ENCODE results near the gene DSG2.

- TF ChIP-seq CTCF (conservative IDR thresholded peaks at IDR 0.05; ENCODE audit: low read depth, low read length) (no peak), RFX5 (IDR thresholded peaks at IDR 0.05; ENCODE audit: low read depth, low read length) (no peak), RAD21 (IDR thresholded peaks at IDR 0.05; ENCODE audit: low read length) (no peak), POLR2A (IDR thresholded peaks at IDR 0.05; ENCODE audit: low read depth, low read length) (no peak), CEBPB (IDR thresholded peaks at IDR 0.05; ENCODE audit: low read depth, low read length) (no peak), MAFK (IDR thresholded peaks at IDR 0.05; ENCODE audit: low read depth, low read length) (no peak), SMC3 (IDR thresholded peaks at IDR 0.05; ENCODE audit: low read depth, low read length) (no peak), MXI1 (IDR thresholded peaks at IDR 0.05; ENCODE audit: borderline replicate concordance, low read depth, low read length) (no peak), CHD1 (IDR thresholded peaks at IDR 0.05; ENCODE audit: low read depth, low read length) (no peak), NFE2L2 (IDR thresholded peaks at IDR 0.05; ENCODE audit: low read depth, low read length) (no peak), FOS (IDR thresholded peaks at IDR 0.05; ENCODE audit: low read depth, low read length) (no peak), MAZ (IDR thresholded peaks at IDR 0.05; ENCODE audit: borderline replicate concordance, low read depth, low read length) (no peak)
Measured at GRCh38 chr18:31565345-31565744, 67.4 kb downstream of the DSG2 start.

Measured in IMR-90 (cell line).